ENCODE measurements around the gene S100A2.

- TF ChIP-seq CTCF (IDR thresholded peaks at IDR 0.05 in 4 of 5, conservative IDR thresholded peaks at IDR 0.05 in 1 of 5): no peak
- TF ChIP-seq POLR2A (IDR thresholded peaks at IDR 0.05): no peak
Observed at GRCh38 chr1:153606194-153606593, 40.5 kb upstream of the S100A2 start.
